C1 segment of cervical spinal cord (tissue), 14 donors: Measurements from ENCODE around the gene DDX17.

Source experiments
- DNase-seq, 14 donors: peaks; one replicate each; lab custom pipeline; 2025; lab: John Stamatoyannopoulos, UW

The DDX17 gene

GRCh38 chr22:38506118-38506962 is at the start of gene DDX17:
Gene DDX17, minus strand, starts transcription at chr22:38506311.
- peak; percentile 54 to 98 (median 94) for DNase-seq

GRCh38 chr22:38554281-38554680 is 48.2 kb upstream of the DDX17 start:
- no peak for DNase-seq

GRCh38 chr22:38549101-38549894 is 43.2 kb upstream of the DDX17 start:
- no peak for DNase-seq

- no peak for DNase-seq
These were observed 34.6 kb upstream of the DDX17 start for GRCh38 chr22:38540701-38541100.

GRCh38 chr22:38531251-38531938 is 25.3 kb upstream of the DDX17 start:
- DNase-seq: no peak

- DNase-seq: no peak
These were observed 18.3 kb upstream of the DDX17 start for GRCh38 chr22:38524429-38524828.

- no peak for DNase-seq
These were observed 17.4 kb upstream of the DDX17 start for GRCh38 chr22:38523479-38523878.

- no peak for DNase-seq
These were observed 16.9 kb upstream of the DDX17 start for GRCh38 chr22:38523029-38523428.

- DNase-seq: no peak
These were observed 13.5 kb upstream of the DDX17 start for GRCh38 chr22:38519453-38520250.

GRCh38 chr22:38518620-38519019 is 12.5 kb upstream of the DDX17 start:
- DNase-seq: no peak

- no peak for DNase-seq
These were observed 7.0 kb upstream of the DDX17 start for GRCh38 chr22:38513063-38513462.

- DNase-seq: no peak
These were observed 4.4 kb upstream of the DDX17 start for GRCh38 chr22:38510416-38510970.

GRCh38 chr22:38505541-38506117 is 482 bp downstream of the DDX17 start:
- DNase-seq: peak; percentile 30 to 95 (median 82)

- peak in 3 of 14 donors; percentile 12 to 15 (median 14) for DNase-seq
These were observed 1.2 kb downstream of the DDX17 start for GRCh38 chr22:38504731-38505540.

GRCh38 chr22:38503021-38503420 is 3.1 kb downstream of the DDX17 start:
- no peak for DNase-seq

GRCh38 chr22:38501797-38502672 is 4.1 kb downstream of the DDX17 start:
- no peak for DNase-seq

- no peak for DNase-seq
These were observed 8.2 kb downstream of the DDX17 start for GRCh38 chr22:38497869-38498268.

GRCh38 chr22:38494939-38495338 is 11.2 kb downstream of the DDX17 start:
- no peak for DNase-seq

- DNase-seq: no peak
These were observed 11.6 kb downstream of the DDX17 start for GRCh38 chr22:38494498-38494897.
